NB4 (cell line): Measurements from ENCODE around the gene CCNL1.

Experiments used
- DNase-seq: peaks from one replicate; pipeline ENCODE4 v3.0.0; 2010; ENCODE audit warnings: low read depth
- H3K4me3 ChIP-seq: one replicate; pipeline ENCODE4 v1.5.1; 2011; ENCODE audit warnings: mild to moderate bottlenecking, low read depth, low read length, moderate library complexity
- MYC ChIP-seq: IDR thresholded peaks from 2 replicates; pipeline ENCODE4 v1.6.1; 2011; ENCODE audit warnings: low read depth, low read length
- POLR2A ChIP-seq: IDR thresholded peaks from 2 replicates; pipeline ENCODE4 v1.6.1; 2011; ENCODE audit warnings: mild to moderate bottlenecking; ENCODE audit not compliant: insufficient read length; ENCODE audit errors: extremely low read depth
- TF ChIP-seq, protein P1 (sequence below): IDR thresholded peaks from one replicate; pipeline ENCODE4 v1.5.1; 2012; ENCODE audit warnings: low read depth, low read length
- TF ChIP-seq, protein P2 (sequence below): IDR thresholded peaks from 2 replicates; pipeline ENCODE4 v1.6.1; 2011; ENCODE audit warnings: low read depth, low read length

The CCNL1 gene

DNA sequence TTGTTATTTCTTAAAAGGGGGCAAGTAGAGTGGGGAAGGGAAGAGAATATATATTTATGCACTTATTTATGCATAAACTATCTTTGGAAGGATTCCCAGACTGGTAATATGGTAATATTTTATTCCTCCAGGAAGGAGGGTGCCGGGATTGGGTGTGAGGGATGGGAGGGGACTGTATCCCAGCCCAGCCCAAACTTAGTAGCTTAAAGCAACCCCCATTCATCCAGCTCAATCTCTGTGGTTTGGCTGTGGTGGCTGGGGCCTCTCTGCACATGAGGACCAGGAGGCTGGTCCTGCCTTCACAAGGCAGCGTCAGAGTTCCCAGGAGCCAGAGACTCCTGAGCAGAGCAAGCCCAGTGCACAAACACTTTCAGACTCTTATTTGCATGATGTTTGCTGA, 48.4 kb downstream of the CCNL1 start:
- no peak overlapping the region for H3K4me3 ChIP-seq
- TF ChIP-seq POLR2A (no peak), MYC (no peak)
- TF ChIP-seq, protein P1, sequence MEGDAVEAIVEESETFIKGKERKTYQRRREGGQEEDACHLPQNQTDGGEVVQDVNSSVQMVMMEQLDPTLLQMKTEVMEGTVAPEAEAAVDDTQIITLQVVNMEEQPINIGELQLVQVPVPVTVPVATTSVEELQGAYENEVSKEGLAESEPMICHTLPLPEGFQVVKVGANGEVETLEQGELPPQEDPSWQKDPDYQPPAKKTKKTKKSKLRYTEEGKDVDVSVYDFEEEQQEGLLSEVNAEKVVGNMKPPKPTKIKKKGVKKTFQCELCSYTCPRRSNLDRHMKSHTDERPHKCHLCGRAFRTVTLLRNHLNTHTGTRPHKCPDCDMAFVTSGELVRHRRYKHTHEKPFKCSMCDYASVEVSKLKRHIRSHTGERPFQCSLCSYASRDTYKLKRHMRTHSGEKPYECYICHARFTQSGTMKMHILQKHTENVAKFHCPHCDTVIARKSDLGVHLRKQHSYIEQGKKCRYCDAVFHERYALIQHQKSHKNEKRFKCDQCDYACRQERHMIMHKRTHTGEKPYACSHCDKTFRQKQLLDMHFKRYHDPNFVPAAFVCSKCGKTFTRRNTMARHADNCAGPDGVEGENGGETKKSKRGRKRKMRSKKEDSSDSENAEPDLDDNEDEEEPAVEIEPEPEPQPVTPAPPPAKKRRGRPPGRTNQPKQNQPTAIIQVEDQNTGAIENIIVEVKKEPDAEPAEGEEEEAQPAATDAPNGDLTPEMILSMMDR = no peak
- TF ChIP-seq, protein P2, sequence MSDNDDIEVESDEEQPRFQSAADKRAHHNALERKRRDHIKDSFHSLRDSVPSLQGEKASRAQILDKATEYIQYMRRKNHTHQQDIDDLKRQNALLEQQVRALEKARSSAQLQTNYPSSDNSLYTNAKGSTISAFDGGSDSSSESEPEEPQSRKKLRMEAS = no peak
- no peak for DNase-seq

DNA sequence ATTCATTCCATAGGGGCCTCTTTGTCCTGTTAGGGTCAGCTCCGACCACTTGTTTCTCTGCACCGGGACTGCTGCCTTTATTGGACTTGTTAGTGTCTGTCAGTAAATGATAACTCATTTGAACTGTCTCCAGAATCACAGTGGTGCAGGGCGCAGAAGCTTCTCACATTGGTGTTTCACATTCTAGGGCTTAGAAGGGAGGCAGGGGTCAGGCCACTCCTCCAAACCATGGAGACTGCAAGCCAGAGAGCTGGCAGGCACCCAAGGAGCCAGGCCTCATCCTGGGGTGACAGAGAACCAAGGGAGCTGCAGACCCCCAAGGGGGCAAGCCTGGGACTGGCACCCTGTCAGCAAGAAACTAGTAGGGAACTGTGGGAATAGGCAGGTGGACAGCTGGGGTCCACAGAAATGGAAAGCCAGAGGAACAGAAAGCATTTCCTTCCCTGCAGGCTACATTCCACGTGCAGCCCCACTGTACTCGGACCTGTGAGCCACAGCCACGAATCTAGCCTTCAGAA, 49.1 kb downstream of the CCNL1 start:
- no peak for DNase-seq
- no peak overlapping the region for H3K4me3 ChIP-seq
- TF ChIP-seq MYC (no peak), POLR2A (no peak)
- TF ChIP-seq, protein P1 = no peak
- TF ChIP-seq, protein P2 = no peak

DNA sequence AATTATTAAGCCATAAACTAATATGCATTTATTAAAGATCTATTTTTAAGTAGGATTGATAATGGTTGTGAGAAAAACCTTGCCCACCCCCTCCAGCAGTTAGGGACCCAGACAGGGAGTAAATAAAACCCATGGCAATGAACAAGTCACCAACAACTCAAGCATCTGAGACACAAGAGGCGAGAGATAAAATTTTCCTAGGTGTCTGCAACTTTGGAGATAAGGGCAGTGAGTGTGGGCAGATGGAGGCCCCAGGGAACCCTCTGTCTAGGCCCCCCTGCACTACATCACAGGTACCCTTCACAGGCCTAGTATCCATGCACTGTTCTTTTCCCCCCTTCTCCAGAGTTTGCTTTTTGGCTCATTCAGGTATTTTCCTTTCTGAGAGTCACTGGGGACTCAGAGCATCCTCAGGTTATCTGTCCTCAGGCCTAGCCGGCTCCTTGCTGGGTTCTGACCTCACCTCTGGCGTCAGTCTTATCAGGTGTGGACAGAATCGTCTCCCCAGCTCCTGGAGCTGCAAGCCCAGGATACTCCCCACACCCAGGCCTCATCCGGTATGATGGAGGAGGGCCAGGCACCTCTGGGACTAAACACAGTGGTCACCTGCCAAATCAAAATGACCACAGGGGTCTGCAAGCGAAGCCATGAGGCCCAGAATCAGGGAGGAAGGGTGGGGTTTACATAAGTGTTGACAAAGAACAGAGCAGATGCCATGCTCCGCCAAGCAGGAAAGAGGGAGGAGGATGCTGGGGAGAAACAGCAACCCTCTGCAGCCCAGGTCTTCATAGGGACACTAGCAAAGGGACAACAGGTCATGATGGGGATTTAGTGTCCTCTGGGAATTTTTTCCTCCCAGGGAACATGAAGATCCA, 50.4 kb downstream of the CCNL1 start:
- no peak overlapping the region for H3K4me3 ChIP-seq
- DNase-seq = no peak
- TF ChIP-seq POLR2A (no peak), MYC (no peak)

DNA sequence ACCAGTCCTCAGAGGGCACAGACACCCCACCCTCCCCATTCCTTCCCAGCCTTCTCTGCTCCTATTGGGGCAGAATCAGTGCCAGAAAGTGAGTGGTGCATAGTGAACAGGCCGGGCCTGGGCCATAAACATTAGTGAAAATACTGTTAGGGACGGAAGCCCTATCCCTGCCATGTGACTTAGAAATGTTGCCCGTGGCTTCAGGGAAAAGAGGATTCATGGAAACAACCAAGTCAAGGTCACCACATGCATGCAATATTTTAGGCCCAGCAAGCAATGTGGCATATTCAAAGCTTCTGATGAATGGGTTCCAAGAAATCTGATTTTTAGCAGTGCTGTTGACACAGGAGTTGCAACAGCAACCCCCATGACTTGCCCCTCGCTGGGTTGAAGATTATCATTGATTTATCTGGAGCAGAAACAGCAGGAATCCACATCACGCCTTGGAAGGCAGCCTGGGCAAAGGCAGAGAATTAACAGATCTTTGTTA, 52.3 kb downstream of the CCNL1 start:
- DNase-seq = no peak
- H3K4me3 ChIP-seq = no peak overlapping the region
- TF ChIP-seq MYC (no peak), POLR2A (no peak)
- TF ChIP-seq, protein P2 = no peak
- TF ChIP-seq, protein P1 = no peak

DNA sequence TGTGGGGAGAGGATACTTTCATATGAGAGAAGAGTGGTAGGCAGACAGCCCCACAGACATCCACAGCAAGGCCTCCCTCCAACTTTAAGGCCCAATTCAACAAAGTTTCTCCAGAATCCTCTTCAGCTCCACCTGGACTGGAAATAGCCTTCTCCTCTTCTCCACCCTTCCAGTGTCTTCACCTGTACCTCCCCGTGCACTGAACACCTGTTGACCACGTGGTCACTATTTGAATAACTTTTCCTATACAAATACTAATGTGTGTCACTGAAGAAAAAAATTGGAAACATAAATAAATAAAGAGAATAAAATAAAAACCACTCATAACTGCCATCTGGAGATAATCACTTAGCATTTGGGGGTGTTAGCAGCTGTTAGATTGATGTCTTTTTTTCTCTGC, 52.9 kb downstream of the CCNL1 start:
- no peak for DNase-seq
- TF ChIP-seq MYC (no peak), POLR2A (no peak)
- TF ChIP-seq, protein P1 = no peak
- TF ChIP-seq, protein P2 = no peak
- no peak overlapping the region for H3K4me3 ChIP-seq

DNA sequence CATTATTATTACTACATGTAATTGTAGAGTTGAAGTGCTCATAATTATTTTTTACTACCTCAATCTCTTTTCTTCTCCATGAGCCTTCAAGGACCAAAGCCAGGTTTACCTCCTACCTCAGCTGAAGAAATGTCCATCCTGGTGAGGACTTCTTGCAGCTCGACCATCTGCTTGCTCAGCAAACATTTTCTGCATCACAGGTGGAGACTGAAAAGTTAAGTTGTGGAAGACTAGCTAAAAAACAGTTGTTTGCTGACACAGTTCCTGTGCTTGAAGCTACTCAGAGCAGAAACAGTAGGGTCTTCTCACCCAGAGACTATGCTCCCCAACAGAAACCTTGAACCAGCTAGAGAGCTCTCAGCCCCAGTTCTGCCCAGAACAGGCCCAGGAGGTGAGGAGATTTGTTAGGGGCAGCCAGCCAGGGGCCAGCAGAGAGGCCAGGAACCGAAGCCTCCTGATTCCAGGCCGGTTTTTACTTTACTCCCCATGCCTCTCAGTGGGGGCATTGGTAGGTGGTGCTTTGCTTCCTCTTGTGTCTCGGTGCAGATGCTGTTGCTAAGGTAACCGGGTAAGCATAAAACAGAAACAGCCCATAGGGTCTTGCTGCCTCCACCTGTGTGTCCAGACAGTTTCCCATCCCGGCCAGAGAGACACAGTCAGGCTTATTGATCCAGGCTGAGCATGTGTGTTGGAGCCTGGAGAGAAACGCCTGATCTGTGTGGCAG, 54.9 kb downstream of the CCNL1 start:
- TF ChIP-seq POLR2A (no peak), MYC (no peak)
- TF ChIP-seq, protein P2 = no peak
- TF ChIP-seq, protein P1 = no peak
- no peak for DNase-seq
- H3K4me3 ChIP-seq = no peak overlapping the region
